KBM-7 (cell line): ENCODE data around the gene EPS8L3.
A peak's percentile ranks its signal among the peaks of the same experiment; 100 is the strongest.

ENCODE experiments used
- DNase-seq: peaks from one replicate; pipeline ENCODE4 v3.0.0-alpha.2; 2015
- in situ Hi-C: fragments of 300-500 bp; cut with MboI; formaldehyde crosslinking; loops from 2 replicates; pipeline ENCODE4 v1.14.3; 2020; ENCODE audit warnings: low sequenced_read_pairs, low pct_unique_long_range_greater_than_20kb, mixed read lengths

EPS8L3 gene

DNA sequence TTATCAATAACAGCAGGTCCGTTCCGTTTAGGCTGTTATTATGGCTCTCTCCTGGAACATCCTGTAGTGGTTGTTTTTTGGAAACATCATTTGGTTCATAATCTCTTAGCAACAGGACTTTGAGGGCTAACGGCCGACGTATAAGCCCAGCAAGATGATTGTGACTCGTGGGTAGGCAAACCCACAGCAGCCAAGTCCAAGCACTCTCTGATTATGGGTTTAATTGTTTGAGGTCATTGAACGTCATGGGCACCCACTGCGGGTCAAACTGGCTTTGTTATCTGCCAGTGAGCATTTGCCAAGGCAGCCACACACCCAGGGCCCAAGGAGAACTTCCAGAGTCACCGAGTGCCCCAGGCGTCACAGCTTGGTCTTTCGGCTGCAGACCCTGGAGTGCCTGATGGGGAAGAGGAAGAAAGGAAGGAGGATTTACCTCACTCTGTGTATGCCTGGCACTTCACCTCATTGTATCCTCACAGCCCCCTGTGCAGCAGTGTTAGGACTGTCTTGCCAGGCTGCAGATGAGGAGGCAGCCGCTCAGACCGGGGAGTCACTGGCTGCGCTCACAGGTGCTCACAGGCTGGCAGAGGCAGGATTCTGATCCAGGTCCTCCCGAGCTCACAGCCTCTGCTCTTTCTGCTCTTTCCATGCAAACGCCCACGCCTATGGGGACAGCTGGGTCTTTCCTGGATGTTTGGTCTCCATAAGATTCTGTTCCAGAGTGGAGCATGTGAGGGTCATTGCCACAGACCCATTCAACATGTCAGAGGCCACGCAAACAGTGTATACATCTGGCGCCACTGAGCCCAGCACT, 30.8 kb upstream of the EPS8L3 start:
- DNase-seq = peak; percentile 8
- in situ Hi-C loops = no loop called here

DNA sequence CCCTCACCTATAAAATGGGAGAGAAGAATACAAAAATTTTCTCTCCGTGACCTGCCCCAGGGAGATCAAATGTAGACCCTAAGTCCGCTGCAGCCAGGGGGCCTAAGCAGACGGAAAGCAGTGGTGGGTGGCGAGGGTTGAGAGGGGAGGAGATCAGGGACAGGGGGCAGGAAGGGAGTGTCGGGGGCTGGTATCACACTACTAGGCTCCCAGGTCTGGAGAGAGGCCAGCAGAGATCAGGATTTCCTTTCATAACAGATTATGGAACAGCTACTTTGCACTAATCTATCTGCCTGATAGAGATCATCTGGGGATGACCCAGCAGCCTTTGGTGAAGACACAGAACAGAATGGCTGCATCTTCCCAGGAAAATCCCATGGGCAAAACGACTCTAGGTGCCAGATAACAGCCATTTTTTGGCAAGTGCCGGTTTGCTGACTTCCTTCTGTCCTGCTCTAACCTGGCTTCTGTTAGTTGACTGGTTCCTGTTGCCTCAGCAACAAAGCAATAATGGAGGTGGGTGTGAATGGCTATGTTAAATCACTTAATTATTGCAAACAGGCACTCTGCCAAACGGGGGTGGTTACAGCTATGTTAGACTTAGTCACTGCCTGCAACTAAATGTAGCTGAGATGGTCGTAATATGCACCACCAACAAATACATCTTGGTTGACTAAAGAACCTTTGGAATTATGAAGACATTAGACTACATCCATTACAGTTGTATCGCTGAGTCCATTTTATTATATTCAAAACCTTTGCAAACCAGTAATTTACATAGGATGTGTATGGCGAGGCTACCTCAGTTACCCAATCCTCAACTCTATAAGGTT, 30.0 kb upstream of the EPS8L3 start:
- DNase-seq = peak; percentile 66
- in situ Hi-C loops = no loop called here

DNA sequence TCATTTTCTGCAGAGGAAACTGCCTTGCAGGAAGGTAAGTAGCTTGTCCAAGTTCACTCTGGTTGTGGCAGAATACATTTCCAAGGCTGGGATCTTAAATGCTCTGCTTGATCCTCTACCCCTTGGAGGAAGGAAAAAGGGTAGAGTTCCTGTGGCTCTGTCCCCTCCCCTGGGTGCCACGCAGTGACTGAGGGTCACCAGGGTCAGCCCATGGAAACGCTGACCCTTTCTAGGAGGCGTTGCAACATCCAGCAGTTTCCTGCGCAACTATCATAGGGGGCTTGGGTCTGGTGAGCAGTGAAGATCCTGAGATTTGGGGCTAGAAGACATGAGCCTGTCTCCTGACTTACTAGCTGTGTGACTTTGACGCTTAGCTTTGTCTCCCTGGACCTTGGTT, 29.4 kb upstream of the EPS8L3 start:
- in situ Hi-C loops = no loop called here
- no peak for DNase-seq

DNA sequence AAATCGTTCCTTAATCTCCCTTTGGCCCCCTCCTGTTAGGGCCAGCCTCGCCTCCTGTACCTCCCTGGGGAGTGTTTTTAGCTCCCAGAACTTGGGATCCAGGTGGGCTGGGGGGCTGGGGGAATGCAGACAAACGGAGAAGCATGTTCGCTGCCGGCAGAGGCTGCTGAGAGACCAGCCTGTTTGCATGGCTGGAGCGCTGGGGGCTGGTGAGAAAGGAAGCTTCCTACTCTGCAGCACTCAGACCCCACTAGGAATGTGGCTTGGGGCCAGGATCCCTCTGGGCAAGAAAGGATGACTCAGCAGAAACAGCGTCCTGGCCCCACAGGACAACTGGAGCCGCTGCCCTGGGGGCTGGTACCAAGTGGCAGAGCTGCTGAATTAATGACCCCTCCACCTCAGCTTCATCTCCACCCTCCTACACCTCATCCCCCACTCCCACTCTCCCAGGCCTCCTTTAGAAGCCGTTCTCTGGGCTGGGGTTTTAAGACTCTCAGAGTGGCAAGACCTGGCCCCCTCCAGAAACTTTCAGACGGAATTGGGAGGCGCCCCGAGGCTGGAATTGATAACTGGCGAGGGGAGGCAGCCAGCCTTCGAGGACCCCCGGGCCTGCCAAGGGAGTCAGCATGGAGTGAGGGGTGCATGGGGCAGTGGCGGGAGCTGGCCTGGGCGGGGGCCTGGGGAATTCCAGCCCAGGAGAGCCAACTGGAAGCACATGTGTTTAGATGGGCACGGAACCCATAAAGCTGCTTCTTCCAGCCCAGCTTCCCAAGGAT, 28.5 kb upstream of the EPS8L3 start:
- peak; percentile 58 for DNase-seq
- in situ Hi-C loops = no loop called here

DNA sequence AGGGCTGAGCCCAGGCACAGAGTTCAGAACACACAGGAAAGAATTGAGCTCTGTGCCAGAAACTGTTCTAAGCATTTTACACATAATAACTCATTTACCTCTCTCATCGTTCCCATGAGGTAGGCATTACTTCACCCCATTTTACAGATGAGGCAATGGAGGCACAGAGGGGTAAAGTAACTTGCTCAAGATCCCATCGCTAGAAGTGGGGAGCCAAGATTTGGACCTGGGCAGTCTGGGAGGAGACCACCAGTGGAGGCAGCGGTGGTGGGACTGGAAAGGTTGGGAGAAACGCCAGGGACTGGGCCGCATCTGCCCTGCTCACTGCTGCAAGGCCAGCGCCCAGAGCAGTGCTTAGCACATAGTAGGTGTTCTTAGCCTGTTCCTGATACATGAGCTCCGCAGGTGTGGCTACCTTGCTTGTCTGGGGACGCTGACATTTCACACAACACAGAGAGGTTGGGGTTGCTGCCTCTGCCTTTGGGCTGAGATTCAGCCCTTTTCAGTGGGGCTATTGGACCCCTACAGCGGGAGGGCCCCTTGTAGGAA, 27.8 kb upstream of the EPS8L3 start:
- no peak for DNase-seq
- in situ Hi-C loops = no loop called here

DNA sequence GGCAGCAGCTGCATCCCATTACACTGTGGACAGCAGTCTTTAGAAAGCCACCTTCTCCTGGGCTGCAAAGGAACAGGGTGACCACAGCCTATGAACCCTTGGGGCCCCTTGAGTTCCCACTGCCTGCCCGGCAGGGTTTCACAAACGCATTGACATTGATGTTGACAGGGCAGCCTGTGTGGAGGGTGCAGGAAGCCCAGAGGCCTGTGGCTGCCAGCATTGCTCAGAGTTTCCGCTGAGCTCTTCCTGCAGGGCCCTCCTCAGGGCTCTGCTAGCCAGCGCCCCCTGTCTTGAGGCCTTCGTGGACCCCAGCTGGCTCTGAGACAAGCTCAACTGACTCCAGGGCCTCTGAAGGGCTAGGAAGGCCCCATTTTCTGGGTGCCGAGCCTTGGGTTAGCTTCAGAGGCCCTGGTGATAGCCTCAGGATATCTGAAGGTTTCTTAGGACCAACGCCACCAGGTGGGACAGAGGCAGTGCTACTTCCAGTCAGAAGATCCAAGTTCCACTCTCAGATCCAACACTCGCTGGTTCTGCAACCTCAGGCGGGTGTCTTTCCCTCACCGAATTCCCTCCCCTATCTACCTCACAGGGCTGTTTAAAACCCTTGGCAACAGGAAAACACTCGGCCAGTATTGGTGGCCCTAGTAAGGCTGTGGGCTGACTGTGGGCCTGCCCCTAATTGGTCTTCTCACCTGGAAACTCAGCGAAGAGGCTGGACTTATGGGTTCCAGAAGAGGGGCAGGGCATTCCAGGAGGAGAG, 27.2 kb upstream of the EPS8L3 start:
- in situ Hi-C loops = no loop called here
- peak; percentile 88 for DNase-seq

DNA sequence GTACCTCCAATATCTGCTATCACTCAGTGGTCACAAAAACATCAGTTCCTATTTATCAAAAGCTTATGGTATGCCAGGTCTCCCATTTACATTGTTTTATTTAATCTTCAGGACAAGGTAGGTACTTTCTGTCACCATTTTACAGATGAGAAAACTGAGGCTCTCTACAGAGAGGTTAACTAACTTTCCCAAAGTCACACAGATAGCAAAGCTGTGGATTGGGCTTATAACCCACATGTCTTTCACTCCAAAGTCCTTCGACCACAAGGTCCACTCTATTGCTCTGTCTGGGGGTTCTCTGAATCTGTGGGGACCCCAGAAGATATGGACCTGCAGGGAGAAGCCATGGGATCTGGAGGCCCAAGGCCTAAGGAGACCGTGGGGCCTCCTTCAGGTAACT, 26.6 kb upstream of the EPS8L3 start:
- in situ Hi-C loops = no loop called here
- no peak for DNase-seq

DNA sequence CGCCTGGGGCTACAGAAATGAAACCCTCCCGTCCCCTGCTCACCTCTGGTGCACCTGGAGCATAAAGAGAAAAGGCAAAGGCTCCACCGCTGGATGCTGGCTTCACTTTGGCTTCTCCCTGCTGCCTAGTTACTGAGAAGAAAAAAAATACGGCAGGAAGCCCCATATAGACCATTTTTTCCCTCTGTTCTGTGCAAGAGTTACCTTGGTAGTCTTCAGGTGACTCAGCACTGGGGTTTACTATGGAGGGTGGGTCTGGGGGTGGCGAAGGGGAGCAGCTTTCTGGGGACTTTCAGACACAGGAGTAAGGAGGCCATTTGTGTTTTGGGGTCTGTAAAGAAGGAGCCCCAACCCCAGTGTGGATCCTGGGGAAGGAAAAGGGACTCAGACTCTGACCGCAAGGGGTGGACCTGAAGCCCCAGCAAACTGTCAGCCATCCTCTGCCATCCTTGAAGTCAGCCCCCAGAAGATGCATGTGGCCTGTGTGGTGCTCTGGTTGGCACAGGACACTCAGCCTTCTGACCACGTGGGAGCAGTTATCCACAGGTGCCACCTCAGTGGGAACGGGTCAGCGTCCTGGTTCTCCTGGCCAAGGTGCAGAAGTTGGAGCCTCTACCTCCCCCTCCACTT, 25.9 kb upstream of the EPS8L3 start:
- in situ Hi-C loops = no loop called here
- DNase-seq = no peak

DNA sequence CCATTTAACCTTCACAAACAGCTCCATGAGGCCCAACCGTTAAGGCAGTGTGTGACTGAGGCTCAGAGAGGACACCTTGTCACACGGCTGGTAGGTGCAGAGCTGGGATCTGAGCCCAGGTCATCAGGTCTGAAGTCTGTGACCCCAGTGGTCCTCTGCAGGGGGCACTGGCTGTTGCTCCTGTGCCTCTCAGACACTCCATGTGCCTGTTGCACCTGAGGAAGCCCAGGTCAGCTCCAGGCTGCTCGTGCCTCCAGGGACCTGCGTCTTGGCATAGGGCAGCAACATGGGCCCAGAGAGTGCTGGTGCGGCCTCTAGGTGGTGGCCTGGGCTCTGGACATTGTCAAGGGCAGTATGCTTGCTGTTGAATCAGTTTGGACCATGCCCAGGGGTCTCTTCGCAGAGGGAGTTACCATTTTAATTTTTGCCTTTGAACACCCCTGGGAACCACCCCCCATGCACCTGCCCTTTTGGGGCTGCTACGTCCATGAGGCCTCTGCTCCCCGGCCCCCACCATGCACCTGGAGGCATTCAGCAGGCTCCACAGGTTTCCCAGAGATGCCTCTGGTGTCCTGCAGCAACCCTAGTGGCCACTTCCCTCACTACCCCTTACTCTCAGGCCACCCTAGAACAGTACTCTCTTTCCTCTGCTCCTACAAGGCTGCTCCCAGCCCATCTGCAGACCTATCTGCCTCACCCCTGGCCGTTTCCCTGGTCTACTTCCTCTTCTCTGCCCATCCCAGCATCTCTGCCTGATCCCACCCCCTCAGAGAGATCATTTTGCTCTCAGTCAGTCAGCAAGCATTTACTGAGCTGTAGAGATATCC, 25.2 kb upstream of the EPS8L3 start:
- DNase-seq = peak; percentile 67
- in situ Hi-C loops = no loop called here

DNA sequence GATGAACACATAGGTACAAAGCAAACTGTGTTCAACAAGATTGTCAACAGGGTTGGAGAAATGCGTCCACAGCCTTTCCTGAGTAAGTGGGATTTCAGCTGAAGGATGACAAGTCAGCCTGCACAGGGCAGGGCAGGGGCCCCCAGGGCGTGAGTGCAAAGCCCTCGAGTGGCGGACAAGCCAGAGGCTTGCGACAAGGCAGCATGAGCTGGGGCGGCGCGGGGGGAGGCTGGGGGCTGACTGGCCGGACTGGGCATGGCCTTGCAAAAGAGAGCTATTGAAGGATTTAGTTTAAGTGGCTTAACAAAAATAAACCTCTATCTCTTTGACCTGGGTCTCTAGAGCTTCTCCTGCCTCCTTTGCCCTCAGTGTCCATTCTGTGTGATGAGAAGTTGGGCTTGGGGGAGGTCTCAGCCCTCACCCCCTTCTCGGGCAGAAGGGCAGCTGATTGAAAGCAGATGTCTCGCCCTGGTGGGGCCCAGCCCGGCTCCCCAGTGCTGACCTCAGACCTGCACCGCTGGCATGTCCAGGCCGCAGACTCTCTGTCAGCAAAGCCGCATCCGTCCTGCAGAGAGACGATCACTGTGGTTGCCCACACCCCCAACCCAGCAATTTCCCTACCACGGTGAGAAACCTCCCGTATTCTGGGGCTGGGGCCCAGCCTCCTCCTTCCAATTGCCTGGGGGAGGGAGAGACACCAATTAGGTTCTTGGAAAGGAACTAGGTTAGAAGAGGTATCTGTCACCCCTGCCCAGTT, 24.3 kb upstream of the EPS8L3 start:
- in situ Hi-C loops = no loop called here

DNA sequence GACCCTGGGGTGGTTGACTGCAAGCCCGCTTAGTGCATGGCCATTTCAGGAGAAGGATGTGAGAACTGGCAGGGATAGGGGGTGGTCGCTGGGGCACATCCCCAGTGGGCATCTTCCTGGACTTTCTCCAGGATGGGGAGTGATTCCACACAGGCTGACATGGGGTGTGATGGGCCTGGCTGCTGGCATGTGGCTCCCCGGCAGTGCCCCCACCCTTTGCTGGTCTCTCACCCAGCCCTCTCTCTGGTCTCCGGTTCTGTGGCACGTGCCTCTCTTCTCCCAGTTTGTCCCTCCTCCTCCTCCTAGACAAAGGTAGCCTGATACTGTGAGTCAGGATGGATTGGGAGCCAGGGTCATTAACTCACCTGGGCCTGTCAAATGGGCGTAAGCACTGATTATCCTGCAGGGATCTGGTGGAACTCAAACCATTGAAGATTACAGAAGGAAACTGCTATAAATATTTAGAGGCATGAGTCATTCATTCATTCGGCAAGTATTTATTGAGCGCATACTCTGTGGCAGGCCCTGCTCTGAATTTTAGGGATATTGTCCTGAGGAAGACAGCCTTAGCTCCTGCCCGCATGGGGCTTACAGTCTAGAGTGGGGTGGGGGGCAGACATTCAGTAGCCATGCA, 23.6 kb upstream of the EPS8L3 start:
- in situ Hi-C loops = no loop called here
- DNase-seq = no peak

More for the DNA sequence above, 24.3 kb upstream of the EPS8L3 start:
- DNase-seq = no peak

DNA sequence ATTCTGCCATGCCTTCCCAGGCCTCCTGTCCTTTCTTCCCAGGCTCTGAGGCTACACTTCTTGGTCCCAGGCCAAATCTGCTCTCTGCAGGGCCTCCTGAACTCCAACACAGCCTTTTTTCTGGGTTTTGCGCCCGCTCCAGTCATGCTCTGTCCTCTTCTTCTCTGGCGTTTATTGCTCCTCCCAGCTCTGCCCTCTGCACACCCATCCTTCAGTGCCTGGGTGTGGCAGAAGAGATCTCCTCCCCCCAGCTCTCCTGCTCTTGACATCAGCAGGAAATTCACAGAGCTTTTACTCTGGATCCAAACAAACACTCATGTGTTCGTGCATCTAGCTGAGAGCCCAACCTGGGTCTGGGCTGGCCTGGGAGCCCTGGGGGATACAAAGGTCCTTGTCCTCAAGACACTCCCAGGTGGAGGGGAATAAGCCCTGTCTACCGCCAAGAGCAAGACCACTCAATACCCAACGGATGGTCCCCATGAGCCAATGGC, 22.9 kb upstream of the EPS8L3 start:
- DNase-seq = no peak
- in situ Hi-C loops = no loop called here

DNA sequence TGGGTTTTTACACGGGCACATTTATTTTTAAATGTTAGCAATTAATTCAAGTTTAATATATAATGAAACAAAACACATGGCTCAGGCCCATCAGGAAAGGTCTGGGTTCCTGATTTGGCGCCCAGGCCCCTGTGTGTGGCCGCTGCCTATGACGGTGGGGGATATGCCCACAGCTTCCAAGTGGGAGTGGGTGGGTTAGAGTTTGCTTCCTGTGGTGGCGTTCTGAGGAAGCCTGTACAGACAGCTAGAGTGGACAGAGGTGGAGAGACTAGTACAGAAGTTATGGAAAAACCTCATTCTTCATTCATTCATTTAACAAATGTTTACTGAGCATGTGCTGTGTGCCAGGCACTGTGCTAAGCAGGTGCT, 22.4 kb upstream of the EPS8L3 start:
- no peak for DNase-seq
- in situ Hi-C loops = no loop called here

DNA sequence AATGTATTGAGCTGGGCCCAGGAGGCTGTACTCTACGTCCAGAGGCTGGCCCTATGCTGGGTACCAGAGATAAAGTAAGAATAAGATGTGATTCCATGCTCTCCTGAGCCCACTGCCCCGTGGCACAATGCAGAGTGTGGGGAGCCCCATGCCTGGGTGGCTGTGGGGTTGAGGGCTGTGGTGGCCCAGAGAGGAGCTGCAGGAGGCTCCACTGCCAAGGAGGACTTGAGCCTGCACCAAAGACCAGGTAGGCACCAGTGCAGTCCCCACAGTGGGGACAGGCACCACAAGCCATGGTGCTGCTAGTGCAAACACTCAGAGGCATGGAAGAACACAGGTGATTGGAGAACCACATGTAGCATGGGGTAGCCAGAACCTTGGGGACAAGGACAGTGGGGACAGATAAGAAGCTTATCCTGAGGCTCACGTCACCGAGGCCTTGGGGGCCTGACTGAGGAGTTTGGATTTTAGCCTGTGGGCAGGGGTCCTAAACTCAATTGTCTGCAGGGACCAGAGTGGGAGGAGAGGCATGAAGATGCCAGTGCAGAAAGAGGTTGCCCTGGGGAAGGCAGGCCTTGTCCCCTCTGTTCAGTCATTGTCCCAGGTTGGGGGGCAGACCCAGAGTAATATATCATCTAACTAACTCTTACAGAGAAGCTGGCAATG, 21.9 kb upstream of the EPS8L3 start:
- DNase-seq = no peak
- in situ Hi-C loops = no loop called here

DNA sequence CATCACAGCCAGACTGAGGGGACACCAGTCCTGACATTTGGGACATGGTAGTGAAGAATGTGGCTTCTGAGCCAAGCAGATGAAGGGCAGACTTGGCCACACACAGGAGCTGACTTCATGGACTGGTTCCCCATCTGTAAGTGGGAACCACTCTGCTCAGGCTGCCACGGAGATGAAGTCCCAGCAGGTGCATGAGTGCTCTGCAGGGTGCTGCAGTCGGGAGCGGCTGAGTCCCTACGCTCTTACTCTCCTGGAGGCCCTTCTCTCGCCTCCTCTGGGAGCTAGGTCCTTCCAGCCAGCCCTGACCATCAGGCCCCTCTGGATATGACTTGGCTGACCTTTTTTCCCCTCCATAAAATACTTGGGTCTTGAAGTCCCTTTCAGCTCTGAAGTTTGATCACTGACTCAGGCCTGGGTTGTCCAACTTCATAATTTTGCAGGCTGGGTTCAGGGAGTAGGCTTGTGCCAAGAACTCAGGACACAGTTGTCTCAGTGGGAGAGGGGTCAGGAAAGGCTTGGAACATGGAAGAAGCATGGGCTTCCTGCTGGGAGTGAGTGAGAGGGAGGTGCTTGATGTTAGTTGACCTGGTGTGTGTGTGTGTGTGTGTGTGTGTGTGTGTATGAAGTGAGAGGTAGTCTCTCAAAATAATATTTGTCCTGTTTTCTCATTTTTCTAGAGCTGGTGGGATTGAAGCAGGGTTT, 21.0 kb upstream of the EPS8L3 start:
- DNase-seq = no peak
- in situ Hi-C loops = no loop called here
